GM11168 (cell line): ENCODE results near the gene MVP.
"Not testable (repeated sequence)": the region's sequence is repeated elsewhere in the genome, so short reads cannot be mapped to it uniquely, and the experiment has no call there.

Experiments
- in situ Hi-C: fragments of 300-500 bp; cut with MboI; formaldehyde crosslinking; loops from one replicate; pipeline ENCODE4 v1.12.0; 2022; ENCODE audit warnings: low sequenced_read_pairs; ENCODE audit not compliant: unreplicated experiment

The MVP gene

DNA sequence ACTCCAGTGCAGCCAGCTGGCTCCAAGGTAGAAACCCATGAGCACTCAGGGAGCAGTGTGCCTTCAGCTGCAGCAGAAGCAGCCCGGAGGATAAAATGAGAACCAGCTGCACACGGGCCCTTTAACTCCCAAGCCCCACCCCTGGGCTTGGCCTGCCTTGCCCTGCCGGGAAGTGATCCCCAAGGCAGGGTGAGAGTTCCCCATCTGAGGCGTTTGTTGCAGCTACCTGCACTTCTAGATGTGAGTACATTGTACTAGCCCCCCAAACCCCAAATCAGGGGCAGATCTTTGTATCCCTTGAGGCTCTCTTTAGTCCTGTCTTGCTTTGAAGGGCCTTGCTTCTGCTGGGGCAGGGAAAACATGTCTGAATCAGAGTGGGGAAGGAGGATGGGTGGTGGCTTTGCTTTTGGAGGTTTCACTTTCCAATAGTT lies at the start of gene MVP:
Gene MVP (plus strand): TSS at position 192 of the 431 bp plus-strand sequence. CDS start 10,088 bp downstream, outside the sequence.
- in situ Hi-C loops = no loop called here

GRCh38 chr16:29772330-29772729 lies 47.9 kb upstream of the MVP start:
- in situ Hi-C loops = not testable (repeated sequence)

DNA sequence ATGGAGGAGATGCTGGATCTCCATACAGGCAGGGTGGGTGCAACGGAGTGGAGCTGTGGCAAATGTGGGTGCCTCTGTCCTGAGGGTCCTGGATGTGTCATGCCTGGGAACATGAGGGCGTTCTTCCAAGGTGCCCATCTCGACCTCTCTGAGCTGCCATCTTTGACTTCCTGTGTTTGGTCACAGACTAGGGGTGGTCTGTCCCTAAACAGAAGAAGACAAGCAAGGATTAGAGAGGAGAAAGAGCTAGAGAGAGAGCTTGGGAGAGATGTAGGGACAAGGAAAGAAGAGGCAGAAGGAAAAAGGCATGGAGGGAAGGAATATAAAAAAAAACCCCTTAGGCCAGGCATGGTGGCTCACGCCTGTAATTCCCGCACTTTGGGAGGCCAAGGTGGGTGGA lies 45.5 kb upstream of the MVP start:
- in situ Hi-C loops = no loop called here

GRCh38 chr16:29775742-29776408 lies 44.4 kb upstream of the MVP start:
- in situ Hi-C loops = no loop called here

DNA sequence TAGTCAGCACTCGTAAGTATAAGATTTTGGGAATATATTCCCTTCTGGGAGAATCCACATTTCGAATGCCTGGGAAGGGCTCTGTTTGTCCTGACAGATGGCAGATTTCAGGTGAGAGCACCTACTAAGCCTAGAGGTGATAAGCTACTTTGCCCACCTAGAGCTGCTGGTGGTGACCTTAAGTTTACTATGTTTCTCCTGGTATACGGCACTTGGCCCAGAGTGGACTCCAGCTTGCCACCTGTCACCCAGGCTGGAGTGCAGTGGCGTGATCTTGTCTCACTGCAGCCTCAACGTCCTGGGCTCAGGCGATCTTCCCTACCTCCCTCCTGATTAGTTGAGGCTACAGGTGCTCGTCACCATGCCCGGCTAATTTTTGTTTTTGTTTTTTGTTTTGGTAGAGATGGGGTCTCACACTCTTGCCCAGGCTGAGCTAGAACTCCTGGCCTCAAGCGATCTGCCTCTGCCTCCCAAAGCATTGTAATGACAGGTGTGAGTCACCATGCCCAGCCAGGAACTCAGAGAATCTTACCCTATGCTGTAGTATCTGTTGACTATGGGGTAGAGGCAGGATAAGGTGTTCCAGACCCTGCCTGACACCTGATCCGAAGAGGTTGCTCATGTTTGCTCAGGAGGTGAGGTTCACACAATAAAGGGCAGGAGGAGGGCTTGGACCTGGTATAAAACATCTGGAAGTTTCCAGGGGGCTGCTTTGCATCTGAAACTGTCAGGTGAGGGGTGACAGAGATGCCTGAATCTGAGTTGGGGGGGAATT lies 42.5 kb upstream of the MVP start, which contains the start of gene ZG16:
Gene ZG16 (plus strand): TSS at position 681 of the 775 bp plus-strand sequence. CDS start 1,011 bp downstream, outside the sequence.
- in situ Hi-C loops = no loop called here

DNA sequence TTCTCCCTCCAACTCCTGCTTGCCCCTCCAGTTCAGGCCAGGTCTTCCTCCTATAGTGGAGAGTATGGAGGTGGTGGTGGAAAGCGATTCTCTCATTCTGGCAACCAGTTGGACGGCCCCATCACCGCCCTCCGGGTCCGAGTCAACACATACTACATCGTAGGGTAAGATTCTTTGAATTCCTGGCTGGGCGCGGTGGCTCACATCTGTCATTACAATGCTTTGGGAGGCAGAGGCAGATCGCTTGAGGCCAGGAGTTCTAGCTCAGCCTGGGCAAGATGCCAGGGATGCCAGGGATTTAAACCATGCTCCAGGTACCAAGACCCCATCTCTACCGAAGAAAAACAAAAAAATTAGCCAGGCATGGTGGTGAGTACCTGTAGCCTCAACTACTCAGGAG lies 40.8 kb upstream of the MVP start:
- in situ Hi-C loops = no loop called here

DNA sequence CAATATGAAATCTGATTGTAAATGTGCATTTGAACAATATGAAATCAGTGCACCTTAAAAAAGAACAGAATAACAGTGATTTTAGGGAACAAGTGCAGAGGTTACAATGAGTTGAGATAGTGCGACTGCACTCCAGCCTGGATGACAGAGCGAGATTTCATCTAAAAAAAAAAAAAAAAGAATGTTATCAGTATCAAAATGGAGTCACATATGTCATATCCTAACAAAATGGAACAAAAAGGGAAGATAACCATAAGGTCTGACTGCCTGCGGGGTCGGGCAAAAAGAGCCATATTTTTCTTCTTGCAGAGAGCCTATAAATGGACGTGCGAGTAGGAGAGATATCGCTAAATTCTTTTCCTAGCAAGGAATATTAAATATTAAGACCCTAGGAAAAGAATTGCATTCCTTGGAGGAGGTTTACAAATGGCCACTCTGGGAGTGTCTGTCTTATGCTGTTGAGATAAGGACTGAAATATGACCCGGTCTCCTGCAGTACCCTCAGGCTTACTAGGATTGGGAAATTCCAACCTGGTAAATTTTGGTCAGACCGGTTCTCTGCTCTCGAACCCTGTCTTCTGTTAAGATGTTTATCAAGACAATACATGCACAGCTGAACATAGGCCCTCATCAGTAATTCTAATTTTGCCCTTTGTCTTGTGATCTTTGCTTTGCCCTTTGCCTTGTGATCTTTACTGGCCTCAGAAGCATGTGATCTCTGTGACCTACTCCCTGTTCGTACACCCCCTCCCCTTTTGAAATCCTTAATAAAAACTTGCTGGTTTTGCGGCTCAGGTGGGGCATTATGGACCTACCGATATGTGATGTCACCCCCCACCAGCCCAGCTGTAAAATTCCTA lies 36.9 kb upstream of the MVP start:
- in situ Hi-C loops = not testable (repeated sequence)

DNA sequence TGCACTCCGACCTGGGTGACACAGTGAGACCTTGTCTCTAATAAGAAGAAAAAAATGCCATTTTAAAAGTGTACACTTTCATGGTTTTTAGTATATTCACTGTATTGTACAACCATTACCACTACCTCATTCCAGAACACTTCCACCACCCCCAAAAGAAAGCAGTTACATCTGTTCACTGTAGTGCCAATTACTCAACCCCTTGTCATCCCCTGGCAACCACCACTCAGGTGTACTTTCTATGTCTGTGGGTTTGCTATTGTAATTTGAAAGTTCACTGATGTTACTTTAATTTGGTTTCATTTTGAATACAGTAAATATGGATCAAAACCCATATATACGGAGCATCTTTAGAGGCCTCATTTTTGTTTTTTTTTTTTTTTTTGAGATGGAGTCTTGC lies 36.1 kb upstream of the MVP start:
- in situ Hi-C loops = no loop called here

- in situ Hi-C loops = loop anchor here (5.0 kb wide), 1 partner anchor 43 kb away; no protein-coding TSS in a partner anchor
These were observed 35.3 kb upstream of the MVP start for GRCh38 chr16:29784901-29785500.

GRCh38 chr16:29787155-29787554 lies 33.1 kb upstream of the MVP start:
- in situ Hi-C loops = loop anchor here (5.0 kb wide), 1 partner anchor 45 kb away; no protein-coding TSS in a partner anchor

GRCh38 chr16:29789775-29790182 lies 30.5 kb upstream of the MVP start:
- in situ Hi-C loops = loop anchor here (5.0 kb wide), 1 partner anchor 47 kb away; no protein-coding TSS in a partner anchor

GRCh38 chr16:29790183-29790948 lies 29.9 kb upstream of the MVP start, which contains the start of gene KIF22:
KIF22 (plus strand) TSS chr16:29790751; CDS start chr16:29790760, 9 bp downstream.
- in situ Hi-C loops = no loop called here

DNA sequence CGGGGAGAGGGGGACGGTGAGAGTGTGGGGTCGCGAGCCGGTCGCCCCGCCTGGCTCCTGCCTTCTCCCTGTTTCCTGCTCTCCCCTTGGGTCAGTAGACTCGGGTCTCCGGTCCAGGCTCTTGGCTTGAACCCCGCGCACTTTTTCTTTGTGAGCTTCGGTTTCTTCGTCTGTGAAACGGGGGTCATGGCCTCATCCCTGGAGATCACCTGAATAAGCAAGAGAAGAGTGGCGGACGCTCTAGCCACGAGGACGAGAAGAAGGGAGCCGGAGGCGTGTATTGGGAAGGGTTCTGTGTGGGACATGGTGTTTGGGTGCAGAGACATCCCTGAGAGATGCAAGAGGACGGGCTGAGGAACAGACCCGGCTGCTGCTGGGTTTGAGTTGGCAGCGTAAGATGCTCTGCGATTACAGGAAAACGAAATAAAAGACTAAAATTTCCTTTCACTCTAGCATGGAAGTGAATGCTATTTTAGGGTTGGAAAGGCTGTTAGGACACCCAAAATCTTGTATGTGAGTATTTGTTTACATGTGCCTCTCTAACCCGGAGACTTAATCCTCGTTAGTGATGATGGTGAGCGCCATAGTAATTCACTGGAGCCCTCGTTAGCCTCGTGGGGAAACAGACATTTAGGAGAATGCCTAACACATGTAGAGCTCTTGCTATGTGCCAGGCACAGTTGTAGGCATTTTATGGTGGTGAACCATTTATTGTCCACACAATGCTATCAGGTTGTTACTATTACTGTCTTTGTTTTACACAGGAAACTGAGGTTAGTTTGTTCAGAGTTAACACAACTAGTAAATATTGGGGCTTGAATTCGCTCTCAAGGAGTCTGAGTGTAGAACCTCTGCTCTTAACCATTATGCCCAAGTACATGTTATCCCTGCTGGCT lies 29.1 kb upstream of the MVP start:
- in situ Hi-C loops = no loop called here

- in situ Hi-C loops = no loop called here
These were observed 28.1 kb upstream of the MVP start for GRCh38 chr16:29791845-29792807.

- in situ Hi-C loops = not testable (repeated sequence)
These were observed 27.1 kb upstream of the MVP start for GRCh38 chr16:29793153-29793552.

DNA sequence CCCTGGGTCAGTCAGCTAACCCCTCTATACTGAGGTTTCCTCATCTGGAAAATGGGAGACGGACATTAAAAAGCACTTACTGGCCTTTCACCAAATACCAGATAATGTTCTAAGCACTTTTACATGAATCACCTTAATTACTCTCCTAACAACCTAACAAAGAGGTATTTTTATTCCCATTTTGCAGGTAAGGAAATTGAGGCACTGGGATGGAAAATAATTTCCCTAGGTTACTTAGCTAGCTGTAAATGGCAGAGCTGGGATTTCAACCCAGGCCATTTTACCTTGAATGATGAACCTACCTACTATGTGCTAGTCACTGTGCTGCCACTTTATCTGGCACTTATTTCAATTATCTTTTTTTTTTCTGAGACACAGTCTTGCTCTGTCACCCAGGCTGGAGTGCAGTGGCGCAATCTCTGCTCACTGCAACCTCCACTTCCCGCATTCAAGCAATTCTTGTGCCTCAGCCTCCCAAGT lies 26.0 kb upstream of the MVP start:
- in situ Hi-C loops = no loop called here

DNA sequence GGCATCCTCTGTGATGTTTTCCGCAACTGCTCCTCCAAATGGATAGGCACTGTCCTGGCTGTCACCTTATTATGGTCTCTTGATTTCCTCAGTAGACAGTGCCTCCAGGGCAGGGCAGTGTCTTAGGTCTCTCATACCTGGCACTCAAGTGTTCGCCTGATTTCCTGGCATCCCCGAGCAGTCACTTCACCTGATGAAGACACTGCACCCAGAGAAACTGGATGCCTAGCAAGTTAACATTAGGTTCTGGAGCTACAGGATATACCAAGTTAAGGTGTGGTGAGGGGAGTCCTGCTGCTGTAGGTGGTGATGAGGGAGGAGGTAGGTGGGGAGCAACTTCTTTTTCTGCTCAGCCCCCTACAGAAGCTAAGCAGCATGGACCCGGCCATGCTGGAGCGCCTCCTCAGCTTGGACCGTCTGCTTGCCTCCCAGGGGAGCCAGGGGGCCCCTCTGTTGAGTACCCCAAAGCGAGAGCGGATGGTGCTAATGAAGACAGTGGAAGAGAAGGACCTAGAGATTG lies 17.8 kb upstream of the MVP start:
- in situ Hi-C loops = no loop called here
